Measurements from ENCODE around the gene MYOF.

GRCh38 chr10:93496322-93497041 is 14.3 kb upstream of the MYOF start, which contains the start of gene CEP55:
- TF ChIP-seq CTCF (optimal IDR thresholded peaks at IDR 0.05 in 1 of 3, IDR thresholded peaks at IDR 0.05 in 1 of 3, conservative IDR thresholded peaks at IDR 0.05 in 1 of 3; ENCODE audit: extremely low read depth in 1 of 3, insufficient read depth in 2 of 3, low read length in 3 of 3) (no peak), EZH2 (IDR thresholded peaks at IDR 0.05; ENCODE audit: low read length) (no peak)
